Measurements from ENCODE around the gene PSMG3.
A peak's percentile ranks its signal among the peaks of the same experiment; 100 is the strongest.
"Not testable (repeated sequence)": the region's sequence is repeated elsewhere in the genome, so short reads cannot be mapped to it uniquely, and the experiment has no call there.

PSMG3 gene

GRCh38 chr7:1596181-1597043, 26.6 kb upstream of the PSMG3 start:
- no peak for DNase-seq

DNA sequence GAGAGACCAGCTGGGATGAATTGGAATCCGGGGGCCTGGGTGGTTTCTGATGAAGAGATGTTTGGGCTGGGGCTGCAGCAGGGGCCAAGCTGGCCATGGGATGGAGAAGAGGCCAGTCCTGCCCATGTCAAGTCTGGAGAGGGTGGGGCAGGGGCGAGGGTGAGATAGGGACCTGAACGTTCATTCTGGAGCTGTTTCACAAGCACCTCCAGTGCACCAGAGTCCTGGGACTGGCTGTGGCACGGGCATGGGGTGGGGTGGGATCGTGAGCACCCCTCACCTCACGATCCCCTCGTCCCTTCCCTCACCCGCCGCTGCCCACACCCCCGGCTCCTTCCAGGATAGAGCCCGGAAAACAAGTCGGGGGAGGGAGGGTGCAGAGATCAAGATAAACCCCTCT, 25.8 kb upstream of the PSMG3 start:
- no peak for DNase-seq

DNA sequence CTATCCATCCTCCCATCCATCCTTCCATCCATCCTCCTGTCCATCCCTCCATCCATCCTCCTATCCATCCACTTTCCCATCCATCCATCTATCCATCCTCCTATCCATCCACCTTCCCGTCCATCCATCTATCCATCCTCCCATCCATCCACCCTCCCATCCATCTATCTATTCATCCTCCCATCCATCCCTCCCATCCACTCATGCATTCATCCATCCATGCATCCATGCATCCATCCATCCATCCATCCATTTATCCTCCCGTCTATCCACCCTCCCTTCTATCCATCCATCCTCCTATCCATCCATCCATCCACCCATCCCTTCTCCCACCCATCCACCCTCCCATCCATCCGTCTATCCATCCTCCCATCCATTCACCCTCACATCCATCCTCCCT, 25.2 kb upstream of the PSMG3 start:
- no peak for DNase-seq

GRCh38 chr7:1593904-1594421, 24.1 kb upstream of the PSMG3 start:
- no peak for DNase-seq

- peak in 1 of 2 experiments; percentile 31 for DNase-seq
Observed at GRCh38 chr7:1593091-1593866, 23.4 kb upstream of the PSMG3 start.

- DNase-seq = no peak
Observed at GRCh38 chr7:1592299-1592871, 22.6 kb upstream of the PSMG3 start.

GRCh38 chr7:1591876-1592275, 22.0 kb upstream of the PSMG3 start:
- no peak for DNase-seq

- DNase-seq = no peak
Observed at GRCh38 chr7:1591396-1591795, 21.6 kb upstream of the PSMG3 start.

- DNase-seq = no peak
Observed at GRCh38 chr7:1590887-1591286, 21.1 kb upstream of the PSMG3 start.

GRCh38 chr7:1590476-1590875, 20.6 kb upstream of the PSMG3 start:
- no peak for DNase-seq

- DNase-seq = no peak
Observed at GRCh38 chr7:1588978-1589377, 19.1 kb upstream of the PSMG3 start.

GRCh38 chr7:1587738-1588137, 17.9 kb upstream of the PSMG3 start:
- no peak for DNase-seq

GRCh38 chr7:1586827-1587705, 17.2 kb upstream of the PSMG3 start:
- DNase-seq = no peak

GRCh38 chr7:1586126-1586826, 16.4 kb upstream of the PSMG3 start:
- DNase-seq = peak in 1 of 2 experiments; percentile 39

GRCh38 chr7:1585142-1585981, 15.5 kb upstream of the PSMG3 start:
- DNase-seq = no peak

GRCh38 chr7:1584700-1585099, 14.9 kb upstream of the PSMG3 start:
- no peak for DNase-seq

GRCh38 chr7:1583241-1583930, 13.6 kb upstream of the PSMG3 start:
- DNase-seq = not testable (repeated sequence)

GRCh38 chr7:1580422-1581030, 10.7 kb upstream of the PSMG3 start:
- no peak for DNase-seq

Measured in NCI-H526 (cell line).